B cell (primary cell): ENCODE results near the gene FOXO1. TPM values are rescaled to one million over a fixed set of nuclear protein-coding genes. Genes with fewer than 3 reads are reported as not detected.

Experiments used
- ATAC-seq: fragments of 200-7000 bp; cut with Tn5 transposase; one replicate; pipeline ENCODE4 v1.10.0; 2021; ENCODE audit warnings: low read depth, mild to moderate bottlenecking, moderate number of reproducible peaks, moderate library complexity
- CTCF ChIA-PET: fragments of 350-600 bp; sonication (Branson Sonifier 250); formaldehyde crosslinking; loops from one replicate; lab custom pipeline; 2021; ENCODE audit warnings: antibody characterized with exemption, inconsistent platforms; lab: Charles Lee
- POLR2A ChIA-PET: fragments of 350-600 bp; sonication (Branson Sonifier 250); formaldehyde crosslinking; loops from one replicate; lab custom pipeline; 2021; ENCODE audit warnings: antibody characterized with exemption; lab: Charles Lee
- DNase-seq: peaks from one replicate; pipeline ENCODE4 v3.0.0; 2013
- H2AFZ ChIP-seq: 2 replicates; pipeline ENCODE4 v1.6.1; 2012; ENCODE audit warnings: mild to moderate bottlenecking, low read depth, low read length; ENCODE audit not compliant: insufficient read depth, poor library complexity, severe bottlenecking
- H3K27ac ChIP-seq, 2 donors: 1 replicate in 1 of 2; 2 replicates in 1 of 2; pipeline ENCODE4 v1.5.1; 2012 to 2013; ENCODE audit warnings: low read length in 2 of 2, mild to moderate bottlenecking in 2 of 2, moderate library complexity in 1 of 2
- H3K27me3 ChIP-seq, 4 experiments: fragments of 200-600 bp in 1 of 4; sonication (generic) in 1 of 4; replicated peaks in 1 of 4; 1 replicate in 2 of 4; 2 replicates in 2 of 4; pipeline versions ENCODE4 v1.6.1 to v1.7.0; 2013 to 2016; ENCODE audit warnings: low read length in 3 of 4, mild to moderate bottlenecking in 2 of 4, mixed read lengths in 1 of 4, moderate library complexity in 1 of 4; ENCODE audit not compliant: insufficient read depth in 4 of 4, control insufficient read depth in 3 of 4; ENCODE audit errors: control extremely low read depth in 1 of 4
- H3K36me3 ChIP-seq, 2 experiments: replicated peaks in 1 of 2; 1 replicate in 1 of 2; 2 replicates in 1 of 2; pipeline versions ENCODE4 v1.6.1 to v1.7.1; 2013; ENCODE audit warnings: low read length in 1 of 2; ENCODE audit not compliant: insufficient read depth in 2 of 2, control insufficient read depth in 1 of 2; ENCODE audit errors: control extremely low read depth in 1 of 2, extremely low read depth in 1 of 2
- H3K4me1 ChIP-seq, 2 donors: fragments of 200-600 bp in 1 of 2; sonication (generic) in 1 of 2; 1 replicate in 1 of 2; 2 replicates in 1 of 2; pipeline versions ENCODE4 v1.5.1 to v1.6.1; 2013 to 2017; ENCODE audit warnings: low read length in 2 of 2; ENCODE audit not compliant: control insufficient read depth in 2 of 2, insufficient read depth in 2 of 2
- H3K4me2 ChIP-seq: replicated peaks from 2 replicates; pipeline ENCODE3; 2012; ENCODE audit warnings: mild to moderate bottlenecking, low read depth, low read length; ENCODE audit not compliant: poor library complexity, severe bottlenecking
- H3K4me3 ChIP-seq, 5 experiments: fragments of 200-600 bp in 1 of 5; sonication (generic) in 1 of 5; 1 replicate in 3 of 5; 2 replicates in 2 of 5; pipeline versions ENCODE4 v1.5.1 to v1.7.0; 2011 to 2016; ENCODE audit warnings: low read length in 4 of 5, mild to moderate bottlenecking in 4 of 5, low read depth in 2 of 5, control low read depth in 1 of 5, moderate library complexity in 1 of 5; ENCODE audit not compliant: insufficient read depth in 1 of 5; ENCODE audit errors: control extremely low read depth in 1 of 5, extremely low read depth in 1 of 5
- H3K79me2 ChIP-seq: fragments of 200-600 bp; sonication (generic); one replicate; pipeline ENCODE4 v1.6.0; 2016; ENCODE audit warnings: low read length; ENCODE audit not compliant: control insufficient read depth, insufficient read depth
- H3K9ac ChIP-seq: fragments of 200-600 bp; sonication (generic); 2 replicates; pipeline ENCODE4 v1.6.1; 2017; ENCODE audit warnings: mild to moderate bottlenecking, low read length, moderate library complexity
- H3K9me3 ChIP-seq, 3 donors: one replicate each; pipeline versions ENCODE4 v1.6.1 to v1.7.1; 2013; ENCODE audit warnings: low read length in 2 of 3; ENCODE audit not compliant: control insufficient read depth in 2 of 3, insufficient read depth in 1 of 3; ENCODE audit errors: control extremely low read depth in 1 of 3
- H4K20me1 ChIP-seq: 2 replicates; pipeline ENCODE4 v1.6.0; 2012; ENCODE audit warnings: mild to moderate bottlenecking, low read length; ENCODE audit not compliant: insufficient read depth, control insufficient read depth, poor library complexity, severe bottlenecking
- H3K27ac Mint-ChIP-seq: one replicate; pipeline ENCODE4 v1.8.0; 2021; ENCODE audit warnings: mixed read lengths
- H3K27me3 Mint-ChIP-seq: one replicate; pipeline ENCODE4 v1.8.0; 2021; ENCODE audit warnings: mixed read lengths
- H3K4me1 Mint-ChIP-seq: one replicate; pipeline ENCODE4 v1.8.0; 2021; ENCODE audit warnings: mixed read lengths
- H3K4me3 Mint-ChIP-seq: one replicate; pipeline ENCODE4 v1.8.0; 2021; ENCODE audit warnings: mixed read lengths
- H3K9me3 Mint-ChIP-seq: one replicate; pipeline ENCODE4 v1.8.0; 2022; ENCODE audit warnings: mixed read lengths; ENCODE audit not compliant: insufficient read depth
- CTCF ChIP-seq: fragments of 200-600 bp; IDR thresholded peaks from one replicate; pipeline ENCODE4 v1.8.0; 2022; ENCODE audit warnings: antibody characterized with exemption, mild to moderate bottlenecking
- EZH2 ChIP-seq: IDR thresholded peaks from 2 replicates; pipeline ENCODE4 v1.6.1; 2012; ENCODE audit warnings: borderline replicate concordance, low read depth, mild to moderate bottlenecking, moderate library complexity, low read length; ENCODE audit not compliant: insufficient read depth, poor library complexity, severe bottlenecking
- WGBS: methylation state at CpG from one replicate; pipeline ENCODE4 v1.1.5; 2013; ENCODE audit warnings: missing lambda C conversion rate; ENCODE audit not compliant: insufficient coverage; 5-methylcytosine and 5-hydroxymethylcytosine counted together
- intact Hi-C: fragments of 100-400 bp; cut with micrococcal nuclease; formaldehyde crosslinking; loops from one replicate; pipeline ENCODE4 v1.10.0; 2022
- polyA plus RNA-seq: library from polyadenylated mRNA; depleted of rRNA; stranded (reverse); fragments of >200 nt; gene quantifications from 2 replicates; pipeline ENCODE4 v1.2.3, GENCODE V29; 2012
- total RNA-seq, 2 donors: library from RNA; stranded (reverse); fragments of 120-200 nt in 1 of 2; gene quantifications; 1 replicate in 1 of 2; 2 replicates in 1 of 2; pipeline versions ENCODE4 v1.2.3 to v1.2.4, GENCODE V29; 2013 to 2022

FOXO1 gene
- total and polyA plus RNA-seq, 2 donors (not counting 1 experiment from before 2014, with no cell fraction given) = 22.8 to 77.9 TPM

DNA sequence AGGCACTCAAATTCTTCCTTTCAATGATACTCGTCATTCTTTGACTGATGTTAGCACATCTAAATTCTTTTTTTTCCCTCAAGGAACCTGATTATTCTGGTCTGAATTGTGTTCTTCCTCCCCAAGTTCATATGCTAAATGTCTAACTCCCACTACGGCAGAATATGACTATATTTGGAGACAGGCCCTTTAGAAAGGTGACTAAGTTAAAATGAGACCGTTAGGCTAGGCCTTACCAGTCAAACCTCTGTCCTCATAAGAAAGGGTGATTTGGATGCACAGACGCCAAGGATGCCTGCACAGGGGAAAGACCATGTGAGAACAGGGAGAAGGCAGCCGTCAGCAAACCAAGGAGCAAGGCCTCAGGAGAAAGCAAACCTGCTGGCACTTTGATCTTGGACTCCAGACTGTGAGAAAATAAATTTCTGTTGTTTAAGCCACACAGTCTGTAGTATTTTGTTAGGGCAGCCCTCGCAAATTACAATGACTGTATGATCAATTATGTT lies 13.1 kb upstream of the FOXO1 start:
- CTCF ChIA-PET = interaction anchor here (1.5 to 9.8 kb wide), 4 partner anchors 98 to 994 kb away, joined by 3 to 239 read pairs (median 106); no protein-coding TSS in a partner anchor
- no peaks in the 10 kb centered on the region for H3K36me3 ChIP-seq
- no peaks in the 10 kb centered on the region for H3K27me3 Mint-ChIP-seq

DNA sequence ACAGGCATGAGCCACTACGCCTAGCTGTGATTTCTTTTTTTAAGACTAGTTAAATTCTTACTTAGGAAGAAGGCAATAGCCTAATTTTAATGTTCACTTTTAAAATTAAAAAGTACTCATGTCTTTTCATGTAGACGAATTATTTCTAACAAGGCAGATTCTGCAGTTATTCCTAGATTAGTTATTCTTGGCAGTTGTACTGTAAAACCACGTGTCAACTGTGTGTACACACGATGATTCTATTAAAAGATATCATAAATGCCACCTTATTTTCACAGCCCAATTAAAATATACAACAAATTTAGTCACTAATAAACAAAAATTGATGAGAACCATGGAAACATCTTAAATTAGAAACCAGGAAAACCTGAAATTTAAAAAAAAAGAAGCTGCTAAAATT lies 10.6 kb upstream of the FOXO1 start:
- H3K9ac ChIP-seq = no peak overlapping the region
- Mint-ChIP-seq H3K4me1 (peaks cover 19% of the 10 kb centered on the region), H3K27ac (no peak overlapping the region), H3K9me3 (no peaks in the 10 kb centered on the region), H3K27me3 (no peaks in the 10 kb centered on the region), H3K4me3 (no peak overlapping the region)
- no peak overlapping the region for H3K4me2 ChIP-seq
- H3K36me3 ChIP-seq = no peaks in the 10 kb centered on the region
- intact Hi-C loops = no loop called here
- H4K20me1 ChIP-seq = no peaks in the 10 kb centered on the region
- DNase-seq (no peak), ATAC-seq (no peak)
- no peaks in the 10 kb centered on the region for H3K27me3 ChIP-seq
- H3K9me3 ChIP-seq = no peaks in the 10 kb centered on the region
- no peak overlapping the region for H3K4me3 ChIP-seq
- H2AFZ ChIP-seq = no peak overlapping the region
- peaks cover 17% of the 10 kb centered on the region for H3K79me2 ChIP-seq
- no peak for TF ChIP-seq EZH2
- no peak for TF ChIP-seq CTCF
- peaks cover 19 to 20% of the 10 kb centered on the region in 2 donors for H3K4me1 ChIP-seq
- CTCF ChIA-PET = interaction anchor here (9.8 kb wide), 1 partner anchor 736 kb away, joined by 239 read pairs; no protein-coding TSS in a partner anchor
- POLR2A ChIA-PET = no interaction called here
- H3K27ac ChIP-seq = no peak overlapping the region
- no CpG with 5 or more reads among the region's 4 CpGs for WGBS

More for the DNA sequence above, 13.1 kb upstream of the FOXO1 start:
- no peaks in the 10 kb centered on the region for H3K9me3 Mint-ChIP-seq
- ATAC-seq = no peak
- no peak overlapping the region for H2AFZ ChIP-seq
- no peaks in the 10 kb centered on the region for H3K27me3 ChIP-seq
- H3K27ac Mint-ChIP-seq = no peak overlapping the region
- POLR2A ChIA-PET = no interaction called here
- no peaks in the 10 kb centered on the region for H4K20me1 ChIP-seq
- intact Hi-C loops = no loop called here
- WGBS = 84% methylated on average over 2 of the region's 6 CpGs
- no peak overlapping the region for H3K4me3 Mint-ChIP-seq
- H3K79me2 ChIP-seq = peaks cover 25% of the 10 kb centered on the region
- H3K4me1 Mint-ChIP-seq = peaks cover 19% of the 10 kb centered on the region
- no peak for DNase-seq
- H3K4me2 ChIP-seq = no peak overlapping the region
- no peak overlapping the region for H3K4me3 ChIP-seq
- H3K4me1 ChIP-seq = peaks cover 19 to 22% of the 10 kb centered on the region in 2 donors
- H3K9ac ChIP-seq = no peak overlapping the region
- H3K27ac ChIP-seq = no peak overlapping the region
- no peak for TF ChIP-seq EZH2
- TF ChIP-seq CTCF = no peak
- H3K9me3 ChIP-seq = no peaks in the 10 kb centered on the region
